DND-41 (cell line): ENCODE data around the gene NCBP1.
"Not testable (repeated sequence)": the region's sequence is repeated elsewhere in the genome, so short reads cannot be mapped to it uniquely, and the experiment has no call there.

Source experiments
- ATAC-seq: fragments of 200-7000 bp; cut with Tn5 transposase; 3 replicates; pipeline ENCODE4 v1.9.1; 2021; ENCODE audit warnings: low read depth; ENCODE audit not compliant: insufficient read depth
- DNase-seq: peaks from one replicate; pipeline ENCODE4 v3.0.0-alpha.2; 2020
- H2AFZ ChIP-seq: 2 replicates; pipeline ENCODE4 v1.6.0; 2012; ENCODE audit warnings: low read depth, low read length
- H3K27ac ChIP-seq: 2 replicates; pipeline ENCODE4 v1.5.1; 2012; ENCODE audit warnings: low read length, inconsistent platforms
- H3K27me3 ChIP-seq: fragments of 200-600 bp; sonication (generic); 2 replicates; pipeline ENCODE4 v1.6.0; 2012; ENCODE audit warnings: low read length, mild to moderate bottlenecking, inconsistent platforms; ENCODE audit not compliant: insufficient read depth, poor library complexity
- H3K36me3 ChIP-seq: 2 replicates; pipeline ENCODE4 v1.5.1; 2012; ENCODE audit warnings: low read length, inconsistent platforms; ENCODE audit not compliant: insufficient read depth
- H3K4me1 ChIP-seq: 2 replicates; pipeline ENCODE4 v1.5.1; 2012; ENCODE audit warnings: mild to moderate bottlenecking, low read length; ENCODE audit not compliant: insufficient read depth
- H3K4me2 ChIP-seq: 2 replicates; pipeline ENCODE4 v1.6.0; 2012; ENCODE audit warnings: mild to moderate bottlenecking, moderate library complexity, low read length, inconsistent platforms; ENCODE audit not compliant: insufficient read depth
- H3K4me3 ChIP-seq, 2 experiments: fragments of 200-600 bp in 1 of 2; shearing (Covaris generic) in 1 of 2; 2 replicates each; pipeline ENCODE4 v1.5.1; 2012 to 2016; ENCODE audit warnings: inconsistent platforms in 2 of 2, low read length in 2 of 2, mild to moderate bottlenecking in 2 of 2, low read depth in 1 of 2, moderate library complexity in 1 of 2
- H3K79me2 ChIP-seq: 2 replicates; pipeline ENCODE4 v1.6.0; 2012; ENCODE audit warnings: low read length, inconsistent platforms; ENCODE audit not compliant: insufficient read depth
- H3K9ac ChIP-seq: 2 replicates; pipeline ENCODE4 v1.6.0; 2012; ENCODE audit warnings: low read depth, mild to moderate bottlenecking, inconsistent platforms, low read length, moderate library complexity
- H3K9me3 ChIP-seq: 2 replicates; pipeline ENCODE4 v1.5.1; 2012; ENCODE audit warnings: low read length, moderate library complexity, mild to moderate bottlenecking, inconsistent platforms; ENCODE audit not compliant: insufficient read depth, severe bottlenecking
- H4K20me1 ChIP-seq: 2 replicates; pipeline ENCODE4 v1.6.0; 2012; ENCODE audit warnings: low read length; ENCODE audit not compliant: insufficient read depth
- CTCF ChIP-seq: IDR thresholded peaks from 2 replicates; pipeline ENCODE4 v1.5.1; 2012; ENCODE audit warnings: borderline replicate concordance, low read length, moderate library complexity, mild to moderate bottlenecking; ENCODE audit not compliant: poor library complexity, severe bottlenecking; ENCODE audit errors: extremely low read depth
- EZH2 ChIP-seq: IDR thresholded peaks from 3 replicates; pipeline ENCODE4 v1.6.1; 2012; ENCODE audit warnings: borderline replicate concordance, low read depth, mild to moderate bottlenecking, moderate library complexity, low read length, inconsistent platforms; ENCODE audit not compliant: severe bottlenecking

NCBP1 gene

GRCh38 chr9:97696803-97697601 is 63.4 kb downstream of the NCBP1 start, which contains the start of gene XPA:
XPA (minus strand) TSS chr9:97697340; CDS start chr9:97697292, 48 bp downstream.
- peak within 1 kb of the TSS; percentile 94 for H2AFZ ChIP-seq
- no peaks in the 10 kb centered on the region for H3K9me3 ChIP-seq
- peaks cover 4% of the 10 kb centered on the region; the same call in 1 of the 2 replicates for H4K20me1 ChIP-seq
- peak within 1 kb of the TSS; percentile 76 for H3K9ac ChIP-seq
- DNase-seq: peak; percentile 95
- peaks cover 3% of the 10 kb centered on the region for H3K27me3 ChIP-seq
- H3K4me1 ChIP-seq: peaks cover 36% of the 10 kb centered on the region
- peak within 1 kb of the TSS; percentile 83 for H3K27ac ChIP-seq
- peak within 1 kb of the TSS; percentile 76 to 86 for H3K4me3 ChIP-seq
- H3K79me2 ChIP-seq: peaks cover 37% of the 10 kb centered on the region
- H3K4me2 ChIP-seq: peak within 1 kb of the TSS; percentile 80
- no peak for TF ChIP-seq CTCF
- TF ChIP-seq EZH2: no peak
- peaks cover 7% of the 10 kb centered on the region; the same call in 1 of the 2 replicates for H3K36me3 ChIP-seq
- peak; percentile 91 for ATAC-seq

GRCh38 chr9:97697837-97698236 is 64.2 kb downstream of the NCBP1 start:
- H3K27me3 ChIP-seq: peaks cover 3% of the 10 kb centered on the region
- 0 out of 3 replicates have a peak, but pooled peaks have one; percentile 1 for ATAC-seq
- H3K9me3 ChIP-seq: no peaks in the 10 kb centered on the region
- peak overlapping the region; percentile 80 for H3K4me2 ChIP-seq
- peak overlapping the region; percentile 76 to 86; a peak in 3 of 4 replicates for H3K4me3 ChIP-seq
- no peak for DNase-seq
- TF ChIP-seq EZH2 (no peak), CTCF (no peak)
- peaks cover 37% of the 10 kb centered on the region for H3K79me2 ChIP-seq
- H3K4me1 ChIP-seq: peaks cover 36% of the 10 kb centered on the region
- H3K9ac ChIP-seq: peak overlapping the region; percentile 76
- H2AFZ ChIP-seq: peak overlapping the region; percentile 94
- H3K36me3 ChIP-seq: peaks cover 4% of the 10 kb centered on the region; the same call in 1 of the 2 replicates
- peaks cover 4% of the 10 kb centered on the region; the same call in 1 of the 2 replicates for H4K20me1 ChIP-seq
- H3K27ac ChIP-seq: peak overlapping the region; percentile 83

GRCh38 chr9:97698865-97699264 is 65.2 kb downstream of the NCBP1 start:
- no peak for TF ChIP-seq CTCF
- no peak for TF ChIP-seq EZH2
- Histone ChIP-seq H3K4me3 (no peak overlapping the region), H2AFZ (no peak overlapping the region), H4K20me1 (peaks cover 4% of the 10 kb centered on the region; the same call in 1 of the 2 replicates), H3K27me3 (peaks cover 3% of the 10 kb centered on the region), H3K27ac (no peak overlapping the region), H3K36me3 (no peaks in the 10 kb centered on the region), H3K9me3 (no peaks in the 10 kb centered on the region), H3K79me2 (peaks cover 33% of the 10 kb centered on the region), H3K4me1 (peaks cover 34% of the 10 kb centered on the region), H3K4me2 (no peak overlapping the region), H3K9ac (no peak overlapping the region)
- DNase-seq (no peak), ATAC-seq (no peak)

GRCh38 chr9:97699281-97699680 is 65.7 kb downstream of the NCBP1 start:
- not testable (repeated sequence) for H3K36me3 ChIP-seq, H3K27ac ChIP-seq, H2AFZ ChIP-seq, H3K4me2 ChIP-seq, H3K4me3 ChIP-seq, H3K9ac ChIP-seq, H3K27me3 ChIP-seq, ATAC-seq, H3K9me3 ChIP-seq, H4K20me1 ChIP-seq, DNase-seq
- peaks cover 33% of the 10 kb centered on the region for H3K79me2 ChIP-seq
- peaks cover 33% of the 10 kb centered on the region for H3K4me1 ChIP-seq

- not testable (repeated sequence) for H3K36me3 ChIP-seq, ATAC-seq, H4K20me1 ChIP-seq, H3K27me3 ChIP-seq, H3K4me3 ChIP-seq, H2AFZ ChIP-seq, H3K4me2 ChIP-seq, DNase-seq, H3K9ac ChIP-seq, H3K27ac ChIP-seq, H3K9me3 ChIP-seq
- Histone ChIP-seq H3K79me2 (peaks cover 27% of the 10 kb centered on the region), H3K4me1 (peaks cover 28% of the 10 kb centered on the region)
Observed at GRCh38 chr9:97699824-97700223, 66.2 kb downstream of the NCBP1 start.
